OCI-LY3 (cell line): ENCODE results near the gene SART1.

Experiments used
- EZH2phosphoT487 ChIP-seq: fragments of 200-600 bp; shearing (Covaris generic); IDR thresholded peaks from 2 replicates; pipeline ENCODE4 v1.6.1; 2018; ENCODE audit warnings: antibody characterized with exemption, mixed run types, low read depth
- TF ChIP-seq, protein P1 (sequence below): fragments of 200-600, 300-600 bp; sonication (generic); IDR thresholded peaks from 2 replicates; pipeline ENCODE4 v1.5.1; 2014; ENCODE audit warnings: antibody characterized with exemption, low read length, low read depth

DNA sequence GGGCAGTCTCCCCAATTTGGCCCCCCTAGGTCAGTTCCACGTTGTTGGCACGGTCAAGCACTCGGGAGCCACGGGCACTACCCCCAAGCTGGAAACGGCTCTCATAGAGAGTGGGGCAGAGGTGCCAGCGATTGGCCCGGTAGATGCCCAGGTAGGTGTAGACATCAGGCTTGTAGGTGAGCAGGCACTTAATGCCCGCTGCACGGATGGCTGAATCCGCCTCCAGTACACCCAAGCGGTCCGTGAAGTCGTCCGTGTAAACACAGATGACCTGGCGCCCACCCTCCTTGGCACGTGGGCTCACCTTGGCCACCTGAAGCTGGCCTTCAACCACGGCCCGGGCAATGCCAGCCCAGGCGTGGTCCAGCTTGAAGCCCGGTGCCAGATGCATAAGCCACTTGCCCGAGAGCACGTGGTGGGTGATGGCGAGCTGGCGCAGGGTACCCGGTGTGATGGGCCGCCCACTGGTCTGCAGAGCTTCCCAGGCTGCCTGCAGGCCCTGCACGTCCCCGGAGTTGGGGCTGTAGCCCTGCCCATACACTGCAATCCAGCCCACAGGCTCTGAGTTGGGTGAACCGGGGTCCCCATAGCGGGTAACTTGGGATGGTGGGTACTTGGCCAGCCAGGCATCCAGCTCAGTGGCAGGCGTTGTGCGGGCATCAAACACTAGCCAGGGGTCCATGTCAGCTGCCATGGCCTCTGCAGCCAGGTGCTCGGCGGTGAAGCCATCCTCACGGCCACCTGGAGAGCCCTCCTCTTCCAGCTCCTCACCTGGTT, 43.9 kb upstream of the SART1 start:
- no peak for TF ChIP-seq EZH2phosphoT487
- TF ChIP-seq, protein P1, sequence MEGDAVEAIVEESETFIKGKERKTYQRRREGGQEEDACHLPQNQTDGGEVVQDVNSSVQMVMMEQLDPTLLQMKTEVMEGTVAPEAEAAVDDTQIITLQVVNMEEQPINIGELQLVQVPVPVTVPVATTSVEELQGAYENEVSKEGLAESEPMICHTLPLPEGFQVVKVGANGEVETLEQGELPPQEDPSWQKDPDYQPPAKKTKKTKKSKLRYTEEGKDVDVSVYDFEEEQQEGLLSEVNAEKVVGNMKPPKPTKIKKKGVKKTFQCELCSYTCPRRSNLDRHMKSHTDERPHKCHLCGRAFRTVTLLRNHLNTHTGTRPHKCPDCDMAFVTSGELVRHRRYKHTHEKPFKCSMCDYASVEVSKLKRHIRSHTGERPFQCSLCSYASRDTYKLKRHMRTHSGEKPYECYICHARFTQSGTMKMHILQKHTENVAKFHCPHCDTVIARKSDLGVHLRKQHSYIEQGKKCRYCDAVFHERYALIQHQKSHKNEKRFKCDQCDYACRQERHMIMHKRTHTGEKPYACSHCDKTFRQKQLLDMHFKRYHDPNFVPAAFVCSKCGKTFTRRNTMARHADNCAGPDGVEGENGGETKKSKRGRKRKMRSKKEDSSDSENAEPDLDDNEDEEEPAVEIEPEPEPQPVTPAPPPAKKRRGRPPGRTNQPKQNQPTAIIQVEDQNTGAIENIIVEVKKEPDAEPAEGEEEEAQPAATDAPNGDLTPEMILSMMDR: no peak
